ENCODE measurements around the gene ARID4B.
A peak's percentile ranks its signal among the peaks of the same experiment; 100 is the strongest.

ARID4B gene

DNA sequence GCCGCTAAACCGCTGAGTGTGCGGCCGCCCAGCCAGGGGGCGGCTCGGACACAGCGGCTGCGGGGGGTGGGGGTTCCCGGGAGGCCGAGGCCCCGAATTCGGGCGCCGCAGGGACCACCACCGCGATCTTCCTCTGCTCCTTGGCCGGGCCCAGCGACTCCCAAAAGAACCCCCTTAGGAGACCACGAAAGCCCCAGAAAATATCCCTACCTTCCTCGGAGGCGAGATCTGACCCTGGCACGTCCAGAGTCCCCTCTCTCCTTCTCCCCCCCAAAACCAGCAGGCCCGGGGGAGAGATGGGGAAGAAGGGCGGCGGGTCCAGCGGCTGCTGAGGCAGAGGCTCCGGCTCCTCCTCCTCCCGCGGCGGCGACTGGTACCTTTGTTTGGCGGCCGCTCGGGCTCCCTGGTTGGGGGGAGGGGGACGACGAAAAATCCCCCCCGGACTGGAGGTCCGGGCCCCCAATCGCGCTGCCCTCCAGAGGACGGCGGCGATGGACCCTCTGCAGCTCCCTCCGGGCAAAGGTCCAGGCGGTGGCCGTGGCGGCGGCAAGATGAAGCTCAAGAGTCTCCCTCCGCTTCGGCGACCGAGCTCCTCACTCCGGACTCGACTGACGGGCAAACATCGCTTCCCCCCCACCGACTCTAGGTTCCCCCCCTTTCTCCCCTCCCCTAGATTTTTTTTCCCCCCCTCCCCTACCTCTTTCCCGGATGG, at the start of gene ARID4B (continued):
- TF ChIP-seq GLIS1 (tag by site-specific recombination; IDR thresholded peaks at IDR 0.05): peak; percentile 83
- peak; percentile 83 for TF ChIP-seq ZNF792 (tag by site-specific recombination; IDR thresholded peaks at IDR 0.05)
- TF ChIP-seq, protein P1, sequence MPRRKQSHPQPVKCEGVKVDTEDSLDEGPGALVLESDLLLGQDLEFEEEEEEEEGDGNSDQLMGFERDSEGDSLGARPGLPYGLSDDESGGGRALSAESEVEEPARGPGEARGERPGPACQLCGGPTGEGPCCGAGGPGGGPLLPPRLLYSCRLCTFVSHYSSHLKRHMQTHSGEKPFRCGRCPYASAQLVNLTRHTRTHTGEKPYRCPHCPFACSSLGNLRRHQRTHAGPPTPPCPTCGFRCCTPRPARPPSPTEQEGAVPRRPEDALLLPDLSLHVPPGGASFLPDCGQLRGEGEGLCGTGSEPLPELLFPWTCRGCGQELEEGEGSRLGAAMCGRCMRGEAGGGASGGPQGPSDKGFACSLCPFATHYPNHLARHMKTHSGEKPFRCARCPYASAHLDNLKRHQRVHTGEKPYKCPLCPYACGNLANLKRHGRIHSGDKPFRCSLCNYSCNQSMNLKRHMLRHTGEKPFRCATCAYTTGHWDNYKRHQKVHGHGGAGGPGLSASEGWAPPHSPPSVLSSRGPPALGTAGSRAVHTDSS (tag by site-specific recombination; IDR thresholded peaks at IDR 0.05): peak; percentile 57
- TF ChIP-seq ZNF366 (tag by site-specific recombination; conservative IDR thresholded peaks at IDR 0.05): peak; percentile 23; the same call in 1 of the 2 replicates
- TF ChIP-seq, protein P2, sequence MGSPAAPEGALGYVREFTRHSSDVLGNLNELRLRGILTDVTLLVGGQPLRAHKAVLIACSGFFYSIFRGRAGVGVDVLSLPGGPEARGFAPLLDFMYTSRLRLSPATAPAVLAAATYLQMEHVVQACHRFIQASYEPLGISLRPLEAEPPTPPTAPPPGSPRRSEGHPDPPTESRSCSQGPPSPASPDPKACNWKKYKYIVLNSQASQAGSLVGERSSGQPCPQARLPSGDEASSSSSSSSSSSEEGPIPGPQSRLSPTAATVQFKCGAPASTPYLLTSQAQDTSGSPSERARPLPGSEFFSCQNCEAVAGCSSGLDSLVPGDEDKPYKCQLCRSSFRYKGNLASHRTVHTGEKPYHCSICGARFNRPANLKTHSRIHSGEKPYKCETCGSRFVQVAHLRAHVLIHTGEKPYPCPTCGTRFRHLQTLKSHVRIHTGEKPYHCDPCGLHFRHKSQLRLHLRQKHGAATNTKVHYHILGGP (tag by site-specific recombination; IDR thresholded peaks at IDR 0.05): no peak
- no peak for TF ChIP-seq ZNF19 (tag by site-specific recombination; IDR thresholded peaks at IDR 0.05; ENCODE audit: low read depth)
- no peak for TF ChIP-seq ZNF121 (tag by site-specific recombination; IDR thresholded peaks at IDR 0.05)
- TF ChIP-seq KLF10 (tag by site-specific recombination; IDR thresholded peaks at IDR 0.05): no peak
- TF ChIP-seq, protein P3, sequence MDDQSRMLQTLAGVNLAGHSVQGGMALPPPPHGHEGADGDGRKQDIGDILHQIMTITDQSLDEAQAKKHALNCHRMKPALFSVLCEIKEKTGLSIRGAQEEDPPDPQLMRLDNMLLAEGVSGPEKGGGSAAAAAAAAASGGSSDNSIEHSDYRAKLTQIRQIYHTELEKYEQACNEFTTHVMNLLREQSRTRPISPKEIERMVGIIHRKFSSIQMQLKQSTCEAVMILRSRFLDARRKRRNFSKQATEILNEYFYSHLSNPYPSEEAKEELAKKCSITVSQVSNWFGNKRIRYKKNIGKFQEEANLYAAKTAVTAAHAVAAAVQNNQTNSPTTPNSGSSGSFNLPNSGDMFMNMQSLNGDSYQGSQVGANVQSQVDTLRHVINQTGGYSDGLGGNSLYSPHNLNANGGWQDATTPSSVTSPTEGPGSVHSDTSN (CRISPR knock-in tag; IDR thresholded peaks at IDR 0.05): 0 out of 2 replicates have a peak, but pooled peaks have one; percentile 29
- TF ChIP-seq ZNF335 (tag by site-specific recombination; conservative IDR thresholded peaks at IDR 0.05): peak; percentile 56; the same call in 1 of the 2 replicates
- TF ChIP-seq, protein P4, sequence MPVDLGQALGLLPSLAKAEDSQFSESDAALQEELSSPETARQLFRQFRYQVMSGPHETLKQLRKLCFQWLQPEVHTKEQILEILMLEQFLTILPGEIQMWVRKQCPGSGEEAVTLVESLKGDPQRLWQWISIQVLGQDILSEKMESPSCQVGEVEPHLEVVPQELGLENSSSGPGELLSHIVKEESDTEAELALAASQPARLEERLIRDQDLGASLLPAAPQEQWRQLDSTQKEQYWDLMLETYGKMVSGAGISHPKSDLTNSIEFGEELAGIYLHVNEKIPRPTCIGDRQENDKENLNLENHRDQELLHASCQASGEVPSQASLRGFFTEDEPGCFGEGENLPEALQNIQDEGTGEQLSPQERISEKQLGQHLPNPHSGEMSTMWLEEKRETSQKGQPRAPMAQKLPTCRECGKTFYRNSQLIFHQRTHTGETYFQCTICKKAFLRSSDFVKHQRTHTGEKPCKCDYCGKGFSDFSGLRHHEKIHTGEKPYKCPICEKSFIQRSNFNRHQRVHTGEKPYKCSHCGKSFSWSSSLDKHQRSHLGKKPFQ (tag by site-specific recombination; IDR thresholded peaks at IDR 0.05): no peak
- peak; percentile 72; the same call in 1 of the 2 replicates for TF ChIP-seq ZBTB48 (tag by site-specific recombination; IDR thresholded peaks at IDR 0.05)
- no peak for TF ChIP-seq ZNF175 (tag by site-specific recombination; IDR thresholded peaks at IDR 0.05)
- TF ChIP-seq, protein P5, sequence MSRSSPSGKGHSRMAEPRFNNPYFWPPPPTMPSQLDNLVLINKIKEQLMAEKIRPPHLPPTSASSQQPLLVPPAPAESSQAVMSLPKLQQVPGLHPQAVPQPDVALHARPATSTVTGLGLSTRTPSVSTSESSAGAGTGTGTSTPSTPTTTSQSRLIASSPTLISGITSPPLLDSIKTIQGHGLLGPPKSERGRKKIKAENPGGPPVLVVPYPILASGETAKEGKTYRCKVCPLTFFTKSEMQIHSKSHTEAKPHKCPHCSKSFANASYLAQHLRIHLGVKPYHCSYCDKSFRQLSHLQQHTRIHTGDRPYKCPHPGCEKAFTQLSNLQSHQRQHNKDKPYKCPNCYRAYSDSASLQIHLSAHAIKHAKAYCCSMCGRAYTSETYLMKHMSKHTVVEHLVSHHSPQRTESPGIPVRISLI (tag by site-specific recombination; IDR thresholded peaks at IDR 0.05): no peak
- TF ChIP-seq ZNF623 (tag by site-specific recombination; IDR thresholded peaks at IDR 0.05): no peak
- no peak for TF ChIP-seq ZNF548 (tag by site-specific recombination; IDR thresholded peaks at IDR 0.05)
- no peak; the same call in 1 of the 2 replicates for TF ChIP-seq TCF7L2 (IDR thresholded peaks at IDR 0.05; ENCODE audit: borderline replicate concordance, low read depth, low read length)
- TF ChIP-seq EGR2 (tag by site-specific recombination; IDR thresholded peaks at IDR 0.05; ENCODE audit: low read depth): no peak
- no peak for TF ChIP-seq ZNF354C (tag by site-specific recombination; IDR thresholded peaks at IDR 0.05; ENCODE audit: borderline replicate concordance, low read depth)
- TF ChIP-seq ZNF138 (tag by site-specific recombination; IDR thresholded peaks at IDR 0.05; ENCODE audit: borderline replicate concordance): 0 out of 2 replicates have a peak, but pooled peaks have one; percentile 21
- TF ChIP-seq, protein P6, sequence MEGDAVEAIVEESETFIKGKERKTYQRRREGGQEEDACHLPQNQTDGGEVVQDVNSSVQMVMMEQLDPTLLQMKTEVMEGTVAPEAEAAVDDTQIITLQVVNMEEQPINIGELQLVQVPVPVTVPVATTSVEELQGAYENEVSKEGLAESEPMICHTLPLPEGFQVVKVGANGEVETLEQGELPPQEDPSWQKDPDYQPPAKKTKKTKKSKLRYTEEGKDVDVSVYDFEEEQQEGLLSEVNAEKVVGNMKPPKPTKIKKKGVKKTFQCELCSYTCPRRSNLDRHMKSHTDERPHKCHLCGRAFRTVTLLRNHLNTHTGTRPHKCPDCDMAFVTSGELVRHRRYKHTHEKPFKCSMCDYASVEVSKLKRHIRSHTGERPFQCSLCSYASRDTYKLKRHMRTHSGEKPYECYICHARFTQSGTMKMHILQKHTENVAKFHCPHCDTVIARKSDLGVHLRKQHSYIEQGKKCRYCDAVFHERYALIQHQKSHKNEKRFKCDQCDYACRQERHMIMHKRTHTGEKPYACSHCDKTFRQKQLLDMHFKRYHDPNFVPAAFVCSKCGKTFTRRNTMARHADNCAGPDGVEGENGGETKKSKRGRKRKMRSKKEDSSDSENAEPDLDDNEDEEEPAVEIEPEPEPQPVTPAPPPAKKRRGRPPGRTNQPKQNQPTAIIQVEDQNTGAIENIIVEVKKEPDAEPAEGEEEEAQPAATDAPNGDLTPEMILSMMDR (tag by site-specific recombination; IDR thresholded peaks at IDR 0.05): peak; percentile 46; the same call in 1 of the 2 replicates
- TF ChIP-seq ZNF132 (tag by site-specific recombination; IDR thresholded peaks at IDR 0.05; ENCODE audit: borderline replicate concordance): no peak
- TF ChIP-seq, protein P7, sequence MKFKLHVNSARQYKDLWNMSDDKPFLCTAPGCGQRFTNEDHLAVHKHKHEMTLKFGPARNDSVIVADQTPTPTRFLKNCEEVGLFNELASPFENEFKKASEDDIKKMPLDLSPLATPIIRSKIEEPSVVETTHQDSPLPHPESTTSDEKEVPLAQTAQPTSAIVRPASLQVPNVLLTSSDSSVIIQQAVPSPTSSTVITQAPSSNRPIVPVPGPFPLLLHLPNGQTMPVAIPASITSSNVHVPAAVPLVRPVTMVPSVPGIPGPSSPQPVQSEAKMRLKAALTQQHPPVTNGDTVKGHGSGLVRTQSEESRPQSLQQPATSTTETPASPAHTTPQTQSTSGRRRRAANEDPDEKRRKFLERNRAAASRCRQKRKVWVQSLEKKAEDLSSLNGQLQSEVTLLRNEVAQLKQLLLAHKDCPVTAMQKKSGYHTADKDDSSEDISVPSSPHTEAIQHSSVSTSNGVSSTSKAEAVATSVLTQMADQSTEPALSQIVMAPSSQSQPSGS (tag by site-specific recombination; IDR thresholded peaks at IDR 0.05; ENCODE audit: low read depth): no peak
- TF ChIP-seq, protein P8, sequence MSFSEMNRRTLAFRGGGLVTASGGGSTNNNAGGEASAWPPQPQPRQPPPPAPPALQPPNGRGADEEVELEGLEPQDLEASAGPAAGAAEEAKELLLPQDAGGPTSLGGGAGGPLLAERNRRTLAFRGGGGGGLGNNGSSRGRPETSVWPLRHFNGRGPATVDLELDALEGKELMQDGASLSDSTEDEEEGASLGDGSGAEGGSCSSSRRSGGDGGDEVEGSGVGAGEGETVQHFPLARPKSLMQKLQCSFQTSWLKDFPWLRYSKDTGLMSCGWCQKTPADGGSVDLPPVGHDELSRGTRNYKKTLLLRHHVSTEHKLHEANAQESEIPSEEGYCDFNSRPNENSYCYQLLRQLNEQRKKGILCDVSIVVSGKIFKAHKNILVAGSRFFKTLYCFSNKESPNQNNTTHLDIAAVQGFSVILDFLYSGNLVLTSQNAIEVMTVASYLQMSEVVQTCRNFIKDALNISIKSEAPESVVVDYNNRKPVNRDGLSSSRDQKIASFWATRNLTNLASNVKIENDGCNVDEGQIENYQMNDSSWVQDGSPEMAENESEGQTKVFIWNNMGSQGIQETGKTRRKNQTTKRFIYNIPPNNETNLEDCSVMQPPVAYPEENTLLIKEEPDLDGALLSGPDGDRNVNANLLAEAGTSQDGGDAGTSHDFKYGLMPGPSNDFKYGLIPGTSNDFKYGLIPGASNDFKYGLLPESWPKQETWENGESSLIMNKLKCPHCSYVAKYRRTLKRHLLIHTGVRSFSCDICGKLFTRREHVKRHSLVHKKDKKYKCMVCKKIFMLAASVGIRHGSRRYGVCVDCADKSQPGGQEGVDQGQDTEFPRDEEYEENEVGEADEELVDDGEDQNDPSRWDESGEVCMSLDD (tag by site-specific recombination; IDR thresholded peaks at IDR 0.05): peak; percentile 93
